Chondrocyte (in vitro differentiated cells): Measurements from ENCODE around the gene PHF5A. TPM values are rescaled to one million over a fixed set of nuclear protein-coding genes. Genes with fewer than 3 reads are reported as not detected.
A peak's percentile ranks its signal among the peaks of the same experiment; 100 is the strongest.

Experiments
- DNase-seq: peaks from one replicate; pipeline ENCODE4 v3.0.0; 2021; ENCODE audit warnings: mixed read lengths, low spot score
- H3K27ac Mint-ChIP-seq: one replicate; pipeline ENCODE4 v1.8.0; 2021; ENCODE audit warnings: mild to moderate bottlenecking, moderate library complexity, mixed read lengths; ENCODE audit not compliant: unreplicated experiment
- H3K27me3 Mint-ChIP-seq: 2 replicates; pipeline ENCODE4 v1.8.0; 2021; ENCODE audit warnings: low read depth, mixed read lengths
- H3K36me3 Mint-ChIP-seq: 2 replicates; pipeline ENCODE4 v1.8.0; 2021; ENCODE audit warnings: low read depth, mixed read lengths
- H3K4me1 Mint-ChIP-seq: 2 replicates; pipeline ENCODE4 v1.8.0; 2021; ENCODE audit warnings: low read depth, mild to moderate bottlenecking, mixed read lengths
- H3K4me3 Mint-ChIP-seq: one replicate; pipeline ENCODE4 v1.8.0; 2021; ENCODE audit warnings: mild to moderate bottlenecking, moderate library complexity, mixed read lengths; ENCODE audit not compliant: unreplicated experiment
- H3K9me3 Mint-ChIP-seq: 2 replicates; pipeline ENCODE4 v1.8.0; 2021; ENCODE audit warnings: low read depth, mixed read lengths
- total RNA-seq: library from RNA; stranded (reverse); gene quantifications from 3 replicates; pipeline ENCODE4 v1.2.1, GENCODE V29; 2021
- TF ChIP-seq, protein P1 (sequence below): fragments of 200-600 bp; sonication (generic); IDR thresholded peaks from 2 replicates; pipeline ENCODE4 v1.5.0; 2021; ENCODE audit warnings: antibody characterized with exemption, mild to moderate bottlenecking, moderate library complexity

The PHF5A gene
- total RNA-seq, 1 donor from 2014 or later, result 26.8 TPM

DNA sequence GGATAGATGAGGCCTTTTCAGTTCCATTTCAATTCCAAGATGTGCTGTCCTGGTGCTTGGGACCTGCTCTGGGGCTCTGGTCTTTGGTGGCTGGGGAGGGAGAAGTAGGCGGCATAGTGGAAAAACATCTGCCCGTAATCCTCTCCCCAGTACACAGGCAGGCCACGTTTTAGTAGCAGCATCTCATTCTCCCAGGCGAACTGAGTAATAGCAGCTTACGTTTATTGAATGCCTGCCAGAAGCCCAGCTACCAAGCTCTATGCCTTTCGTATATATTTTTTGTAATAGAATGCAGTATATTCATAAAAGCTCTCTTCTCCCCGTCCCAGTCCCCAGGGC, 11.9 kb upstream of the PHF5A start:
- Mint-ChIP-seq H3K4me3 (no peak overlapping the region), H3K27me3 (no peaks in the 10 kb centered on the region), H3K27ac (peak overlapping the region; percentile 90), H3K9me3 (no peaks in the 10 kb centered on the region), H3K36me3 (no peaks in the 10 kb centered on the region), H3K4me1 (peaks cover 54% of the 10 kb centered on the region)
- peak; percentile 5 for DNase-seq
- TF ChIP-seq, protein P1, sequence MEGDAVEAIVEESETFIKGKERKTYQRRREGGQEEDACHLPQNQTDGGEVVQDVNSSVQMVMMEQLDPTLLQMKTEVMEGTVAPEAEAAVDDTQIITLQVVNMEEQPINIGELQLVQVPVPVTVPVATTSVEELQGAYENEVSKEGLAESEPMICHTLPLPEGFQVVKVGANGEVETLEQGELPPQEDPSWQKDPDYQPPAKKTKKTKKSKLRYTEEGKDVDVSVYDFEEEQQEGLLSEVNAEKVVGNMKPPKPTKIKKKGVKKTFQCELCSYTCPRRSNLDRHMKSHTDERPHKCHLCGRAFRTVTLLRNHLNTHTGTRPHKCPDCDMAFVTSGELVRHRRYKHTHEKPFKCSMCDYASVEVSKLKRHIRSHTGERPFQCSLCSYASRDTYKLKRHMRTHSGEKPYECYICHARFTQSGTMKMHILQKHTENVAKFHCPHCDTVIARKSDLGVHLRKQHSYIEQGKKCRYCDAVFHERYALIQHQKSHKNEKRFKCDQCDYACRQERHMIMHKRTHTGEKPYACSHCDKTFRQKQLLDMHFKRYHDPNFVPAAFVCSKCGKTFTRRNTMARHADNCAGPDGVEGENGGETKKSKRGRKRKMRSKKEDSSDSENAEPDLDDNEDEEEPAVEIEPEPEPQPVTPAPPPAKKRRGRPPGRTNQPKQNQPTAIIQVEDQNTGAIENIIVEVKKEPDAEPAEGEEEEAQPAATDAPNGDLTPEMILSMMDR, result no peak

DNA sequence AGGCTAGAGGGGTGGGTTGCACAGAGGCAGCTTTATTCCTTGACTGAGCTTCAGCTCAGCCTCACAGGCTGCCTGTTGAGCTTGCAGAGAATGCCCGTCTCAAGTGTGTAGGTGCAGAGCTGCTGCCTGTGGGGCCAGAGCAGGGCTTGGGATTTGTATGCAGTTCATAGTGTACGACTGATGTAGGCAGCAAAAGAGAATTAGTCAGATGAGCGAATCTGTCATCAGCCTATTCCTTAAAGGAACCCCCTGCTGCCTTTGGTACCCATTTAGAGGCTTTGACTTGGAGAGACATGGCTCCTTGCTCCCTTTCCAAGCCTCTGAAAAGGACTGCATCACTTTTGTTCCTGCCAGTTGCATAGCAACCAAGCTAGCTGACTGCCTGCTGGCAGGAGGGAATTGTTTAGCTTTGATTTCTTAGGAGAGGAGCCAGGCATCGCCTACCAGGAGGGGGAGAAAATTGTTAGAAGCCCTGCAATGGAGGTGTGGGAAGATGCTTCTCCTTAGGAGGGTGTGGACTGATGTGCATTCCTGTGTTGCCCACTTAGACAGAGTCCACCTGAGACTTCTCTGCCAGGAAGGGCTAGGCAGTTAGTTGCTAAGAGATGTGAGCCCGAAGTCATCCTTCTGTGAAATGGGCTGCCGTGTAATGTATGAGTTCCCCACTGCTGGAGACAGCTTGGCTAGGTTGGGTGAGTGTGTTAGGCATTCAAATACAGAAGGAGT, 11.3 kb upstream of the PHF5A start:
- H3K4me1 Mint-ChIP-seq, result peaks cover 54% of the 10 kb centered on the region
- H3K27me3 Mint-ChIP-seq, result no peaks in the 10 kb centered on the region
- peak overlapping the region; percentile 90 for H3K27ac Mint-ChIP-seq
- no peaks in the 10 kb centered on the region for H3K36me3 Mint-ChIP-seq
- no peak overlapping the region for H3K4me3 Mint-ChIP-seq
- H3K9me3 Mint-ChIP-seq, result no peaks in the 10 kb centered on the region
- peak; percentile 17 for DNase-seq
- TF ChIP-seq, protein P1, result peak; percentile 49

DNA sequence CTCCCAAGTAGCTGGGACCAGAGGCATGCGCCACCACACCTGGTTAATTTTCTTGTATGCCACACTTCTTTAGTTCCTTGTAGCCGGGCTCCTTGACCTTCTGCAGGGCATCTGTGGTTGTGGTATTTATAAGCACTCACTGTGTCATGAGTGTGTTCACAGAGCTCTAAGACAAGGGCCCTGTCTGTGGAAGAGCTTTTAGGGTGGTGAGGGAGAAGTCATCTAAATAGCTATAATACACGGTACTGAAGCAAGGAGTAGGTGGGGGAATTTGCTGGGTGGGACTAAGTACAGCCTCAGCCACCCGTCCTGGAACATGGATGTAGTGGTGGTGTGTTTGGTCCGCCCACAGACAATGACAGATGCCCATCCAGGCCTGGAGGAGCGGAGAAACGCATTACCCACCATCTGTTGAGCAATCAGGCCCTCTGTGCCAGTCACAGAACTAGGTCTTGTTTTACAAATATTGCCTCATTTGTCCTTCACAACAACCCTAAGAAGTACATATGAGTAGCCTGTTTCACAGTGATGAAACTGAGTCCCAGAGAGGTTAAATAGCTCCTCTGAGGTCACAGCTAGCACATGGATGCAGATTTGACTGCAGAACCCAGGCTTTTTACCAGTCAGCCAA, 10.5 kb upstream of the PHF5A start:
- no peaks in the 10 kb centered on the region for H3K36me3 Mint-ChIP-seq
- H3K4me3 Mint-ChIP-seq, result no peak overlapping the region
- no peaks in the 10 kb centered on the region for H3K27me3 Mint-ChIP-seq
- DNase-seq, result peak; percentile 22
- TF ChIP-seq, protein P1, result no peak
- peak overlapping the region; percentile 90 for H3K27ac Mint-ChIP-seq
- no peaks in the 10 kb centered on the region for H3K9me3 Mint-ChIP-seq
- H3K4me1 Mint-ChIP-seq, result peaks cover 52% of the 10 kb centered on the region

DNA sequence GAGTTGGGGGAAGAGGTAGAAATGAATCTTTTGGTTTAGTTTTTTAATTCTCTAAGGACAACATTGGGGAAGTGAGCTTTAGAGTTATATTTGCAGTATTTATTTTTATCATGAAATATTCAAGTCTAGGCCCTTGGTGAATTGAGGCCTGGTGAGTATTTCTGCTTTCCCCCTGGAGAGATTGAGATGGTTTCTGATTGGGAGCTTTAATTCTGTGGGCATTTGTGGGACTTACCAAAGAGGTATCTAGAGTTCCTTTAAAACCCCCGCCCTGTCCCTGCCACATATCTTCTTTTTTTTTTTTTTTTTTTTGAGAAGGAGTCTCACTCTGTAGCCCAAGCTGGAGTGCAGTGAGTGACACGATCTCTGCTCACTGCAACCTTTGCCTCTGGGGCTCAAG, 10.0 kb upstream of the PHF5A start:
- Mint-ChIP-seq H3K27me3 (no peaks in the 10 kb centered on the region), H3K27ac (peak overlapping the region; percentile 19), H3K4me1 (peaks cover 47% of the 10 kb centered on the region), H3K4me3 (no peak overlapping the region), H3K9me3 (no peaks in the 10 kb centered on the region), H3K36me3 (no peaks in the 10 kb centered on the region)
- TF ChIP-seq, protein P1, result no peak
- DNase-seq, result no peak

DNA sequence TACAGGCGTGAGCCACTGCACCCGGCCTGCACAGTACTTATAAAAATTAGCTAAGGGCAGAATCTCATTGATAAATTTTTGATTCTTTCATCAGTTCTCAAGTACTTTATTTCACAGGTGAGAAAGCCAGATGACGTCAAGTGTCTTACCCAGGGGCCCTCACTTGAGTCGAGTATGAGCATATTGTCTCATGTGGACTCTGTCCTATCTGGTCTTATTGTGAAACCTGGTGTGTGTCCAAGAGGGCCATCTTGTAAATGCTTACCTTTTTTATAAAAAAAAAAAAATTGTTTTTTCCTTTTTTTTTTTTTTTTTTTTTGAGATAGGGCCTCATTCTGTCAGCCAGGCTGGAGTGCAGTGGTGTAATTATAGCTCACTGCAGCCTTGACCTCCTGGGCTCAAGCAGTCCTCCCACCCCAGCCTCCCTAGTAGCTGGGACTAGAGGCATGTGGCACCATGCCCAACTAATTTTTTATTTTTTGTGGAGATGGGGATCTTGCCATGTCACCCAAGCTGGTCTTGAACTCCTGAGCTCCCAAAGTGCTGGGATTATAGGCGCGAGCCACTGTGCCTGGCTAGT, 6.5 kb upstream of the PHF5A start:
- Mint-ChIP-seq H3K36me3 (no peaks in the 10 kb centered on the region), H3K27ac (no peak overlapping the region), H3K4me3 (no peak overlapping the region), H3K9me3 (no peaks in the 10 kb centered on the region), H3K4me1 (peaks cover 21% of the 10 kb centered on the region), H3K27me3 (no peaks in the 10 kb centered on the region)
- DNase-seq, result no peak
- TF ChIP-seq, protein P1, result no peak
